HepG2 (cell line): ENCODE measurements around the gene TBL2. TPM values are rescaled to one million over a fixed set of nuclear protein-coding genes. Genes with fewer than 3 reads are reported as not detected.

Experiments used
- ADNP ChIP-seq: sonication (generic); formaldehyde crosslinking; IDR thresholded peaks from 2 replicates; pipeline ENCODE4 v1.4.0; 2020; ENCODE audit warnings: missing genetic modification reagents
- BHLHE40 ChIP-seq: IDR thresholded peaks from 2 replicates; pipeline ENCODE4 v1.6.1; 2011; ENCODE audit warnings: low read length, improper control_type of control experiment
- BRF2 ChIP-seq: sonication (generic); formaldehyde crosslinking; IDR thresholded peaks from 2 replicates; pipeline ENCODE4 v1.8.1; 2022; ENCODE audit warnings: mild to moderate bottlenecking, missing genetic modification reagents
- E2F2 ChIP-seq: sonication (generic); formaldehyde crosslinking; IDR thresholded peaks from 2 replicates; pipeline ENCODE4 v1.4.0; 2020; ENCODE audit warnings: missing genetic modification reagents, borderline replicate concordance
- ELF1 ChIP-seq: sonication (generic); formaldehyde crosslinking; IDR thresholded peaks from 2 replicates; pipeline ENCODE4 v1.4.0; 2020; ENCODE audit warnings: missing genetic modification reagents
- EZH2 ChIP-seq: conservative IDR thresholded peaks from 2 replicates; pipeline ENCODE4 v1.6.1; 2012; ENCODE audit warnings: mild to moderate bottlenecking, low read depth, low read length, moderate library complexity
- JDP2 ChIP-seq: sonication (generic); formaldehyde crosslinking; IDR thresholded peaks from 2 replicates; pipeline ENCODE4 v1.8.1; 2022; ENCODE audit warnings: missing genetic modification reagents, borderline replicate concordance
- NCOA1 ChIP-seq: sonication (generic); formaldehyde crosslinking; IDR thresholded peaks from 2 replicates; pipeline ENCODE4 v1.9.0; 2021; ENCODE audit warnings: missing genetic modification reagents
- NFKB2 ChIP-seq: sonication (generic); formaldehyde crosslinking; IDR thresholded peaks from 2 replicates; pipeline ENCODE4 v1.4.0; 2020; ENCODE audit warnings: missing genetic modification reagents, borderline replicate concordance
- NFRKB ChIP-seq: fragments of 450-650 bp; IDR thresholded peaks from 2 replicates; pipeline ENCODE4 v1.6.1; 2017
- SOX5 ChIP-seq: IDR thresholded peaks from 2 replicates; pipeline ENCODE4 v1.6.1; 2016; ENCODE audit warnings: borderline replicate concordance
- TEAD3 ChIP-seq: optimal IDR thresholded peaks from 2 replicates; pipeline ENCODE3; 2016; ENCODE audit warnings: borderline replicate concordance
- ZFP62 ChIP-seq: sonication (generic); formaldehyde crosslinking; IDR thresholded peaks from 2 replicates; pipeline ENCODE4 v1.4.0; 2020; ENCODE audit warnings: missing genetic modification reagents
- ZNF235 ChIP-seq: sonication (generic); formaldehyde crosslinking; IDR thresholded peaks from 2 replicates; pipeline ENCODE4 v1.8.1; 2023; ENCODE audit warnings: mild to moderate bottlenecking, missing genetic modification reagents, borderline replicate concordance
- ZNF3 ChIP-seq: IDR thresholded peaks from 2 replicates; pipeline ENCODE4 v1.7.0; 2017; ENCODE audit warnings: inconsistent platforms
- ZNF367 ChIP-seq: sonication (generic); formaldehyde crosslinking; IDR thresholded peaks from 2 replicates; pipeline ENCODE4 v1.4.0; 2020; ENCODE audit warnings: missing genetic modification reagents, borderline replicate concordance
- ZNF451 ChIP-seq: sonication (generic); formaldehyde crosslinking; IDR thresholded peaks from 2 replicates; pipeline ENCODE4 v1.5.0; 2020; ENCODE audit warnings: mild to moderate bottlenecking, missing genetic modification reagents
- ZNF724P ChIP-seq: sonication (generic); formaldehyde crosslinking; IDR thresholded peaks from 2 replicates; pipeline ENCODE4 v1.8.0; 2022; ENCODE audit warnings: missing genetic modification reagents, borderline replicate concordance
- ZNF749 ChIP-seq: sonication (generic); formaldehyde crosslinking; IDR thresholded peaks from 2 replicates; pipeline ENCODE4 v1.8.0; 2022; ENCODE audit warnings: mild to moderate bottlenecking, missing genetic modification reagents, moderate library complexity, borderline replicate concordance
- ZNF800 ChIP-seq: sonication (generic); formaldehyde crosslinking; IDR thresholded peaks from 2 replicates; pipeline ENCODE4 v1.4.0; 2020; ENCODE audit warnings: missing genetic modification reagents
- polyA plus RNA-seq, 8 experiments: library from polyadenylated mRNA; depleted of rRNA in 3 of 8; stranded (reverse) in 7 of 8; unstranded in 1 of 8; fragments of >200 nt; fragmentation: Illumina TruSeq in 4 of 8; extraction: Trizol in 4 of 8; gene quantifications; 2 replicates each; pipeline versions ENCODE4 v1.2.1 to v1.2.3, GENCODE V29; 2011 to 2016; ENCODE audit warnings: low read depth in 4 of 8, missing spikeins in 1 of 8, mixed read lengths in 1 of 8; ENCODE audit not compliant: insufficient read depth in 1 of 8
- total RNA-seq, 5 experiments: library from RNA; depleted of rRNA; stranded (reverse); fragments of >200 nt; fragmentation: Illumina TruSeq; extraction: Trizol; gene quantifications; 2 replicates each; pipeline ENCODE4 v1.2.3, GENCODE V29; 2016; ENCODE audit warnings: low read depth in 1 of 5
- TF ChIP-seq, protein P1 (sequence below): sonication (generic); formaldehyde crosslinking; IDR thresholded peaks from 2 replicates; pipeline ENCODE4 v1.4.0; 2020; ENCODE audit warnings: missing genetic modification reagents

TBL2 gene
- total and polyA plus RNA-seq, 2 of the 13 experiments (the other 11 are each of a cell fraction or from before 2014, with no cell fraction given): 43.4 to 47.2 TPM

GRCh38 chr7:73522105-73522872 is 56.1 kb downstream of the TBL2 start, which contains the start of gene BAZ1B (continued):
- TF ChIP-seq, protein P1, sequence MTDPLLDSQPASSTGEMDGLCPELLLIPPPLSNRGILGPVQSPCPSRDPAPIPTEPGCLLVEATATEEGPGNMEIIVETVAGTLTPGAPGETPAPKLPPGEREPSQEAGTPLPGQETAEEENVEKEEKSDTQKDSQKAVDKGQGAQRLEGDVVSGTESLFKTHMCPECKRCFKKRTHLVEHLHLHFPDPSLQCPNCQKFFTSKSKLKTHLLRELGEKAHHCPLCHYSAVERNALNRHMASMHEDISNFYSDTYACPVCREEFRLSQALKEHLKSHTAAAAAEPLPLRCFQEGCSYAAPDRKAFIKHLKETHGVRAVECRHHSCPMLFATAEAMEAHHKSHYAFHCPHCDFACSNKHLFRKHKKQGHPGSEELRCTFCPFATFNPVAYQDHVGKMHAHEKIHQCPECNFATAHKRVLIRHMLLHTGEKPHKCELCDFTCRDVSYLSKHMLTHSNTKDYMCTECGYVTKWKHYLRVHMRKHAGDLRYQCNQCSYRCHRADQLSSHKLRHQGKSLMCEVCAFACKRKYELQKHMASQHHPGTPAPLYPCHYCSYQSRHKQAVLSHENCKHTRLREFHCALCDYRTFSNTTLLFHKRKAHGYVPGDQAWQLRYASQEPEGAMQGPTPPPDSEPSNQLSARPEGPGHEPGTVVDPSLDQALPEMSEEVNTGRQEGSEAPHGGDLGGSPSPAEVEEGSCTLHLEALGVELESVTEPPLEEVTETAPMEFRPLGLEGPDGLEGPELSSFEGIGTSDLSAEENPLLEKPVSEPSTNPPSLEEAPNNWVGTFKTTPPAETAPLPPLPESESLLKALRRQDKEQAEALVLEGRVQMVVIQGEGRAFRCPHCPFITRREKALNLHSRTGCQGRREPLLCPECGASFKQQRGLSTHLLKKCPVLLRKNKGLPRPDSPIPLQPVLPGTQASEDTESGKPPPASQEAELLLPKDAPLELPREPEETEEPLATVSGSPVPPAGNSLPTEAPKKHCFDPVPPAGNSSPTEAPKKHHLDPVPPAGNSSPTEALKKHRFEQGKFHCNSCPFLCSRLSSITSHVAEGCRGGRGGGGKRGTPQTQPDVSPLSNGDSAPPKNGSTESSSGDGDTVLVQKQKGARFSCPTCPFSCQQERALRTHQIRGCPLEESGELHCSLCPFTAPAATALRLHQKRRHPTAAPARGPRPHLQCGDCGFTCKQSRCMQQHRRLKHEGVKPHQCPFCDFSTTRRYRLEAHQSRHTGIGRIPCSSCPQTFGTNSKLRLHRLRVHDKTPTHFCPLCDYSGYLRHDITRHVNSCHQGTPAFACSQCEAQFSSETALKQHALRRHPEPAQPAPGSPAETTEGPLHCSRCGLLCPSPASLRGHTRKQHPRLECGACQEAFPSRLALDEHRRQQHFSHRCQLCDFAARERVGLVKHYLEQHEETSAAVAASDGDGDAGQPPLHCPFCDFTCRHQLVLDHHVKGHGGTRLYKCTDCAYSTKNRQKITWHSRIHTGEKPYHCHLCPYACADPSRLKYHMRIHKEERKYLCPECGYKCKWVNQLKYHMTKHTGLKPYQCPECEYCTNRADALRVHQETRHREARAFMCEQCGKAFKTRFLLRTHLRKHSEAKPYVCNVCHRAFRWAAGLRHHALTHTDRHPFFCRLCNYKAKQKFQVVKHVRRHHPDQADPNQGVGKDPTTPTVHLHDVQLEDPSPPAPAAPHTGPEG (CRISPR knock-in tag): peak; percentile 15; the same call in 1 of the 2 replicates
- TF ChIP-seq ZNF800 (CRISPR knock-in tag): peak; percentile 65; the same call in 1 of the 2 replicates
- TF ChIP-seq NCOA1: no peak
- TF ChIP-seq BHLHE40: peak; percentile 74
- TF ChIP-seq ZNF235 (CRISPR knock-in tag): no peak
- 0 out of 2 replicates have a peak, but pooled peaks have one; percentile 80 for TF ChIP-seq ZNF367 (CRISPR knock-in tag)
- 0 out of 2 replicates have a peak, but pooled peaks have one; percentile 23 for TF ChIP-seq SOX5
- no peak for TF ChIP-seq ZNF3 (CRISPR knock-in tag)
- no peak for TF ChIP-seq NFRKB
- no peak for TF ChIP-seq ZNF724P (CRISPR knock-in tag)
- no peak for TF ChIP-seq ZNF451 (CRISPR knock-in tag)
- TF ChIP-seq TEAD3 (CRISPR knock-in tag): peak; percentile 13
- 0 out of 2 replicates have a peak, but pooled peaks have one; percentile 15 for TF ChIP-seq ELF1 (CRISPR knock-in tag)
- TF ChIP-seq E2F2: 0 out of 2 replicates have a peak, but pooled peaks have one; percentile 56
- no peak for TF ChIP-seq BRF2 (CRISPR knock-in tag)
- TF ChIP-seq ZFP62 (CRISPR knock-in tag): no peak
- peak; percentile 88; the same call in 1 of the 2 replicates for TF ChIP-seq NFKB2 (CRISPR knock-in tag)
- TF ChIP-seq ADNP (CRISPR knock-in tag): no peak
- no peak for TF ChIP-seq ZNF749 (CRISPR knock-in tag)
- no peak for TF ChIP-seq EZH2
- no peak for TF ChIP-seq JDP2 (CRISPR knock-in tag)
